ENCODE data around the gene WIZ.
"Not testable (repeated sequence)": the region's sequence is repeated elsewhere in the genome, so short reads cannot be mapped to it uniquely, and the experiment has no call there.

WIZ gene

DNA sequence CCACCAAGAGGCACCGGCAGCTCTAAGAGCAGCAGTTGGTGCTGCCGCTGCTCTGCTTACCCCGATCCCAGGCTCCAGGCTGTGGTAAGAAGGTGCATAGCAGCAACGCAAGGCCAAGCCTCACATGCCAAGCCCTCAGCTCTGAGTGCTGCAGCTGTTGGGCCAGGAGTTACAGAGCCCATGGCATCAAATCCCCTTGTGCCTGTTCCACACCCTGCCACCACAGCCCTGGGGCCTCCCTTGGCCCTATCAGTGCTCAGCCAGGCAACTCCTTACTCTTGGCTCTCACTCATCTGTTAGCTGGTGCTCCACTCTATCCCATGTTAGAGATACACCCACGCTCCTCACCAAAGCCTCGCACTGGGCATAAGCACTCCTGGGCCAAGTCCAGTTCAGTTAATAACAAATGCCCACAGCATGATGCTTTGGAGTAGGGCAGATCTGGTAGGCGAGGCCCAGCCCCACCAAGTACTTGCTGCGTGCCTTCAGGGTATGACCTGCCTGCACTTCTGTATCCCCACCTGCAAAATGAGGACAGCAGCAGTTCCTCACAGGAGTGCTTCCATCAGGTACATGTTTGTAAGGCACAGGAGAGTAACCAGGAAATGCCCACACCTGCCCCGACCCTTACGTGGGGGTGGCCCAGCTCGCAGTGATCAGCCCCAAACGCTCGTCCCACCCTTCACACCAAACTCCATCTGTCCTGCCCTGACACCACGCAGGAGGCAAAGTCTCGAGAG is 47.2 kb downstream of the WIZ start:
- no peak for DNase-seq

- no peak for DNase-seq
These were observed 48.4 kb downstream of the WIZ start for GRCh38 chr19:15401397-15401710.

DNA sequence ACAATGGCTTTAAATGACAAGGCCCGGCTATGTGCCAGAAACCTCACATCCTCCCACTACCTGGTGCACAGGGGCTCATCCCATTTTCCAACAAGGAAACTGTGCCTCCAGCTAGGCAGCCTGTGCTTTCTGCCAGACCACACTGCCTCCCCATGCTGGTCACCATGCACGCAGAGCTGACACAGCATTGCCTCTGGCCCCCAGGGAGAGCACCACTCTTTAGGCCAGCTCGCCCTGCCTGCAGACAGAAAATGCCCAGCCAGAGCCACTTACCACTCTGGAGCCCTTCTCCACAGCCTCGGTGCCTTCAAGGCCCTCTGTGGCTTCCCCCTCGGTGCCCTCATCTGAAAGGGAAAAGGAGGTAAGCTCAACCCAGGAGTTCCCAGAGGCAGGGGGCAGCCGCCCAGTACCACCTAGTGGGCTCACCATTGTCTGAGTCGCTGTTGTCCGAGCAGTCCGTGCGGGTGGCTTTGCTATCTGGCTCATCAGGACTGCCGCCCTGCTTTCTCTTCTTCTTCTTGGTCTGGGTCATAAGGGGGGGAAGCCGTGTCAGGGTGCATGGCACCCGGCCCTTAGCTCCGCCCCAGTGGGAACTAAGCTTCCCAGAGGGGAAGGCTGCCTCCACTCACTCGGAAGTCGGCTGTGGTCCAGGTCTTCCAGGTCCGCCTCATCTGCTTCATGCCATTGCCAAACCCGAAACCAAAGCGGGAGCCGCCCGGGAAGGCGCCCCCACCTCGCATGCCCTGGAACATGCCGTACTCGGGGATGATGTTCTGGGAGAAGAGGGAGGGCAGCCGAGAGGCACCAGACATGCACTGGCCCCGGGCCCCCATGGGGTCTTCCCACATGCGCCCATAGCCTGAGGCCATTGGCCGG is 49.0 kb downstream of the WIZ start:
- no peak for DNase-seq

DNA sequence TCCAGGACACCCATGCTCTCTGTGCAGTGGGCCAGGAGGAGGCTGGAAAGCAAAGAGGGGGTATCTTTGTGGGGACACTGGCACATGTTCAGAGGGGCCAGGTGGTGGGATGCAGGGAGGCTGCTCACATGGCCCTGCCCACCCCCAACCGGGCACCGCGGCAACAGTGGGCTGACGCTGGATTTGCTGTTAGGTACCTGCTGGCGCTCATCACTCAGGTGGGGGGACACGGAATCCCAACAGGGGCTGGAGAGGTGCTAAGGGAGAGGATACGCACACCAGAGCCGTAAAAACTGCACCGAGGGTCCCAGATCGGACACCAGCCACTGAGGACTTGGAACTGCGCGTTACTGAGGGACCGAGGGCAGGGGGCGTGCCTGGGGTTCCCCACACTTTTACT is 50.1 kb downstream of the WIZ start:
- no peak for DNase-seq

GRCh38 chr19:15399234-15399515 is 50.6 kb downstream of the WIZ start:
- DNase-seq, result no peak

DNA sequence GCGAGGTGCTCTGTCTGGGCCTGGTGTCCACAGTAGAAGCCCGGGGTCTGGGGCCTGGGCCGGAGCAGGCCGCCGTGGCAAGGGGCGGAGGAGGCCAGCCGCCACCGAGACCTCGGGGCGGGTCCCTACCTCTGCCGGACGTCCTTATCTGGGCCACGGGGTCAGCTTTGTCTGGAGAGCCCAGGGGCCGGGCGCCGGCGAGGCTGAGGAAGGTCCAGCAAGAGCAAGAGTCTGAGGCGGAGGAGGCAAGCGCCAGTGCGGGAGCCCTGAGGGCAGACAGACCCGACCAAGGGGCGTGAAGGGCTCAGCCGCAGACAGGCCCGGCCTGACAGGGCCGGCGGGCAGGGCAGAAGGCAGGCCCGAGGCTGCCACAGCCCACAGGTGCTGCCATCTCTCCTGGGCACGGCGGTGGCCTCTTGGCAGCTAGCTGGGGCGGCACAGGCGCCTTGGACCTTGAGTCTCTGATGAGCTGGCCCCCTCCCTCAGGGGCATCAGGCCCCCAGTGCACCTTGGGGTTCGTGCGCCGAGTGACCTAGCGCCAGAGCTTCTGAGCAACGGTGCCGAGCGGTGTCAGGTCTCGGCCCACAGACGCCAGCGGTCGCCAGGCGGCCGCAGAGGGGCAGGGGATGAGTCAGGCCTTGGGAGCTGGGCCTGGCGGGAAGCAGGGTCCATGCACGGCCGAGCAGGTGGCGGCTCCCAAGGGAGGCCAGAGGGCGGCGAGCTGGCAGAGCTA is 51.1 kb downstream of the WIZ start:
- no peak for DNase-seq

- DNase-seq, result no peak
These were observed 52.0 kb downstream of the WIZ start for GRCh38 chr19:15397782-15398181.

- DNase-seq, result no peak
These were observed 52.5 kb downstream of the WIZ start for GRCh38 chr19:15397236-15397635.

GRCh38 chr19:15396436-15396835 is 53.3 kb downstream of the WIZ start:
- DNase-seq, result no peak

DNA sequence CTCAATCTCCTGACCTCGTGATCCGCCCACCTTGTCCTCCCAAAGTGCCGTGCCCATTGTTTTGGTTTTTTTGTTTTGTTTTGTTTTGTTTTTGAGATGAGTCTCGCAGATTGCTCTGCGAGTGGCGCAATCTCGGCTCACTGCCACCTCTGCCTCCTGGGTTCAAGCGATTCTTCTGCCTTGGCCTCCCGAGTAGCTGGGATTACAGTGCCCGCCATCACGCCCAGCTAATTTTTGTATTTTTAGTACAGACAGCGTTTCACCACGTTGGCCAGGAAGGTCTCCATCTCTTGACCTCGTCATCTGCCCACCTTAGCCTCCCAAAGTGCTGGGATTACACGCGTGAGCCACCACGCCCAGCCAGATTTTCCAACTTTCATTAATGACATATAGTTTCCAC is 54.5 kb downstream of the WIZ start:
- not testable (repeated sequence) for DNase-seq

DNA sequence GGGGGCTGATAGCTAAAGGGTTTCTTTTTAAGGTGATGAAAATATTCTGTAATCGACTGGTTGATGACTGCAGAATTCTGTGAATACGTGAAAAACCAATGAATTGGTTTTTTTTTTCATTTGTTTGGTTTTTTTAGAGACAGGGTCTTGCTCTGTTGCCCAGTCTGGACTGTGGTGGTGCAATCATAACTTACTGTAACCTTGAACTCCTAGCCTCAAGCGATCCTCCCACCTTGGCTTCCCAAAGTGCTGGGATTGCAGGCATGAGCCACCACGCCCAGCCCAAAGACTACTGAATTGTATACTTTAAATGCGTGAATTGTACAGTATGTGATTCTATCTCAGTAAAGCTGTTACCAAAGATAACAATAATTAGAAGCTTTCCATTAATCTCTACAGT is 55.3 kb downstream of the WIZ start:
- DNase-seq, result no peak

DNA sequence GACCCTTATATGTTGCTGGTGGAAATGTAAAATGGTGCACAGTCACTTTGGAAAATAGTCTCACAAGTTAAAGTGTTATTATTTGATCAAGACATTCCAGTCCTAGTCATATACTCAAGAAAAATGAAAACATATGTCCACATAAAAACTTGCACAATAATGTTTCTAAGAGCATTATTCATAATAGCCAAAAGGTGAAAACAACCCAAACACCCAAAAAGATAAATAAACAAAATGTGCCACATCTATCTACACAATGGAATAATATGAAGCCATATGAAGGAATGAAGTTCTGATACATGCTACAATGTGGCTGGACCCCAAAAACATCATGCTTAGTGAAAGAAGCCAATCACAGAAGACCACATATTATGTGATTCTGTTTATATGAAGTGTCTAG is 55.8 kb downstream of the WIZ start:
- DNase-seq, result no peak

- no peak for DNase-seq
These were observed 58.9 kb downstream of the WIZ start for GRCh38 chr19:15390814-15391213.

DNA sequence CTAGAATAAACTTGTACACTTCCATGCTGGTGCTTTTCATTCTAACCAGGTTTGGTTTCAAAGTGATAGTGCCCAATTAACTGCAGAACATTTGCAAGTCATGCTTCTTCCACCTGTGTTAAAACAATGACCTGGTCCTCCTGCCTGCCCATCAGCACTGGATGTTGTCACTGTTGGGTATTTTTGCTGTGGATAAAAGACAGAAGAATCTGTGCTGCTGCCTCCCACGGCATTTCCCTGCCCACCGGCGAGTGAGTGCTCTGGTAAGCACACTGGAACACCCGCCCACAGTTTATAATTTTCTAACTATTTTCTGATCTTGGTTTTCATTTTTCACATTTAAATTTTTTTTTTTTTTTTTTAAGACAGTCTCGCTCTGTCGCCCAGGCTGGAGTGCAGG is 67.9 kb downstream of the WIZ start:
- DNase-seq, result no peak

- DNase-seq, result no peak
These were observed 68.3 kb downstream of the WIZ start for GRCh38 chr19:15381429-15381828.

- no peak for DNase-seq
These were observed 69.6 kb downstream of the WIZ start for GRCh38 chr19:15379999-15380647.

GRCh38 chr19:15379083-15379998 is 70.4 kb downstream of the WIZ start, which contains the start of gene AKAP8:
Gene AKAP8 (minus strand): TSS chr19:15379787. CDS start chr19:15379731, 56 bp downstream.
- DNase-seq, result peak; percentile 99

DNA sequence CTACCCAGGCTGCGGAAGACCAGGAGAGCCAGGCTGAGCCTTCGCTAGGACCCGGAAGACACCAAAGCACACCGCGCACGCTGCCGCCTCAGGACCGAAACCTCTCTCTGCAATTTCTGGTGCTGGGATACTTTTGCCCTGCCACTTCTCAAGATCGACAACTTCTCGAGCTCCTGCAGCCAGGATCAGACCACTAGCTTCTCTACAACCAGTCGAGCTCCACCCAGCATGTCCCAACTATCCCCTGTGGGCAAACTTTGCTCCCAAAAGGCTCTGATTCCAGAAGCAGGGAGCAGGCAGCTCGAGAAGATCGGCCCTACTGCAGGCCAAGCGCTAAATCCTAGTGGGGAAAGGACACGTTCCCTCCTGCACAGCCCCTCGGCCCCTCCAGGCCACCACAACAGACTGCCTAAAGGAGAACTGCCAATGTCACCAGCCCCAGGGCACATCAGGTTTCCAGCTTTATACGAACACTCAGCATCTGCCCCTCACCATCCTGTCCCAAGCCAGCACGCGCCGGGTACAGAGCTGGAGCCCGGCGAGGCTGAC is 71.1 kb downstream of the WIZ start:
- peak; percentile 35 to 58 for DNase-seq

- no peak for DNase-seq
These were observed 74.8 kb downstream of the WIZ start for GRCh38 chr19:15374796-15375440.

DNA sequence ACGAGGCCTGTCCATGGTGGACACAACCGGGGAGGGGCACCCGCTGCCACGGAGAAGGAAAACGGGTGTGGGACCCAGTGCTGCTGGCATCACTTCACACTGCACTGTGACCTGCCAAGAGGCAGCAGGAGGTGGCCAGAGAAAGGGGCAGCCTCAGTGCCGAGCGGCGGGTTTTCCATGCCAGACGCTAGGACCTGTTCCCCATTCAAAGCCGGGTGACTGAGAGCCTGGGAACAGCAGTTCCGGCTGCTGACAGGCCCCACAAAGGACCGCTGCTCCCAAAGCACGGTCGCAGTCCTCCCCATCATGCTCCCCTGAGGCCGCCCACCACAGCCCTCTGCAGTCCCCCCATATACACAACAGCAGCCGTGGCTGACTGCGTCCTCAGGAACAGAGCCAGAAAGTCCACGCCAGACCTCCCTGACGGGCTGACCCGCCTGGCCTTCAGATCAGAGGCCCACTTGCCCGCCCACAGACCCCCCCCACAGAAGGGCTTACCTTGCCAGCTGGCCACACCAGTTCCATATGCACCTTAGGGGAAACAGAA is 75.6 kb downstream of the WIZ start:
- DNase-seq, result no peak

- no peak for DNase-seq
These were observed 76.1 kb downstream of the WIZ start for GRCh38 chr19:15373644-15374043.

Measured in CD4-positive, alpha-beta T cell treated with Interleukin-4 for 1 hour (primary cell).